Hematopoietic multipotent progenitor cell treated with erythropoietin and hydrocortisone succinate and interleukin-3 and kit ligand, for 17 days (in vitro differentiated cells): ENCODE measurements around the gene BRD4.
A peak's percentile ranks its signal among the peaks of the same experiment; 100 is the strongest.

Source experiments
- DNase-seq: peaks from one replicate; pipeline ENCODE4 v3.0.0-alpha.2; 2015; ENCODE audit warnings: low spot score

The BRD4 gene

GRCh38 chr19:15313649-15314279 lies 18.6 kb downstream of the BRD4 start:
- DNase-seq: no peak

DNA sequence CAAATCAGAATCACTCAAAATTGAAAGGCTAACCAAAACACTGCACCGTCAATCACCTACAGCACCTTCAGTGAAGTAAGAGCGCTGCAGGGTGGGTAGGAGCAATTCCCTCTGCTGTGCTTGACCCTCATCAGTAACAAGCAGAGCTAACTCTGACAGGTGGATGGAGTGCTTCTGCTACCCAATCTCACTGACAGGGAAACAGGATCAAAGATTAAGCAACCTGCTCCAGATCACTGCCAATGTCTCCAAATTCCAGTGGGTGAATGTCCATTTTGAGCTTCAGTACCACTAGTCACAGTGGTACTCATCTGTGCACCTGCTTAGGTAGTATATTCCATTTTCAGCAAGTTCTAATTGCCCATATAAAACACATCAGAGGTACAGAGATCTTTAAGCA lies 25.2 kb downstream of the BRD4 start:
- DNase-seq: no peak

DNA sequence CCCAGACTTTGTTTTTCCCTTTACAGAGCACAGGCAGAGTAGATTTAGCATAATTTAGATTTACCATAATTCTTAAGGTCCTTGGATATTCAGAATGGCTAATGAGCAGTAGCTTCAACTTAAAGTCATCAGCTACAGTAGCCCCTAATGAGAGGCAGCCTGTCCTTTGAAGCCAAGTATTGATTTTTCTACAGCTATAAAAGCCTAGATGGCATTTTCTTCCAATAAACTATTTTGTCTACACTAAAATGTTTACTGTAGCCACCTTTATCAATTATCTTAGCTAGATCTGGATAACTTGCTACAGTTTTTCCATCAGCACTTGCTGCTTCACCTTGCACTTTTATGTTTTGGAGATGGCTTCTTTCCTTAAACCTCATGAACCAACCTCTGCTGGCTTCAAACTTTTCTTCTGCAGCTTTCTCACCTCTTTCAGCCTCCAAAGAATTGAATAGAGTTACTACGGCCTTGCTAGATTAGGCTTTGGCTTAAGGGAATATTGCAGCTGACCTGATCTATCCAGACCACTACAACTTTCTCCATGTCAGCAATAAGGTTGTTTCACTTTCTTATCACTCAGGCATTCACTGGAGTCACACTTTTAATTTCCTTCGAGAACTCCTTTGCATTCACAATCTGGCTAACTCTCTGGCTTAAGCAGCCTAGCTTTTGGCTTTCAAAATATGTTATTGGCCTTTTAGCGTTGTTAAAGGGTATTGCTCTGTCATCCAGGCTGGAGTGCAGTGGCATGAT lies 26.6 kb downstream of the BRD4 start:
- DNase-seq: no peak

DNA sequence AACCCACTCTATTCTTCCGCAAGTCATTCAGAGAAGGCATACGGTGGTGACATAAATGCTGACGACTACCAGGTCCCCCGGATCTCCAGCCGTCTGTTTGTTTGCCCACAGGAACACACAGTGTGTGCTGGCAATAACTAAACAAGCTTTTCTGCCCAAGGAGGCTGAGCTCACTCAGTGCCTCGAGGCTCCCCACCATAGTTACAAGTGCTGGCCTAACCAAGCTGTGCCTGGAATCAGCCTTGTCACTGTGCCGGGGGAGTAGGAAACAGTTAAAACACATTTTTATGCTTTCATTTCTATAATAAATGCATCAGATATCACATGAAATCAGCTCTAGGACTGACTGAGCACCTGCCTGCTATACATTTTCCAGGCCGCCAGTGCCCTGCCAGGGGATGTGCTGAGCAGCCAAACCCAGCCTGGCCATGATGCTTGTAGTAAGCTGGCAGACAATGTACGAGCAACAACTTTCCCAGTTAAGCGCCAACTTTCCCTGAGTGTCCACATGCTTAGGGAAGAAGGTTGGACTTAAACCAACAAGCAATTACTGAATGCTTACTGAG lies 28.1 kb downstream of the BRD4 start:
- DNase-seq: no peak

GRCh38 chr19:15303105-15303780 lies 29.1 kb downstream of the BRD4 start:
- no peak for DNase-seq

DNA sequence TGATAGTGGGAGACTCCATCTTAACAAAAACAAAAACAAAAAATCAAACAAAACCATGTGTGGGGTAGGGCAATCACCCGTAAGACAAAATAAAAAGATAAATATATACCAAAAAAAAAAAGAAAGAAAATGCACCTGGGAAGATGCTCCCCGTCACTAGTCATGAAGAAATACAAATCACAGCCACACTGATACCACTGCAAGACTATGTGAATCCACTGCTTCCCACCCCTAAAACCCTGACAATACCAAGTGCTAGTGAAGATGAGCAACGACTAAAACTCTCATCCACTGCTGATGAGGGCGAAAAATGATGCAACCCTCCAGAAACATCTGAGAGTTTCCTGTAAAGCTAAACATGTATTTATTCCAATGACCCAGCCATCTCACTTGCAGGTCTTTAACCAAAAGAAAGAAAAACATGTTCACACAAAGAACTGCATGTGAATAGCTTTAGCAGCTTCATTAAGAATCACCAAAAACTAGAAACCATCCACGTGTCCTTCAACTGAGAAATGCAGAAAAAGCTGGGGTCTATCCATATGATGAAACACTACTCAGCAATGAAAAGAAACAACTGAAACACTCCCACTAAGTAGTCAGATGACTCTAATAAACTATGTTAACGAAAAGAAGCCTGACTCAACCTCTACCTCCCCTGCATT lies 31.7 kb downstream of the BRD4 start:
- DNase-seq: no peak

DNA sequence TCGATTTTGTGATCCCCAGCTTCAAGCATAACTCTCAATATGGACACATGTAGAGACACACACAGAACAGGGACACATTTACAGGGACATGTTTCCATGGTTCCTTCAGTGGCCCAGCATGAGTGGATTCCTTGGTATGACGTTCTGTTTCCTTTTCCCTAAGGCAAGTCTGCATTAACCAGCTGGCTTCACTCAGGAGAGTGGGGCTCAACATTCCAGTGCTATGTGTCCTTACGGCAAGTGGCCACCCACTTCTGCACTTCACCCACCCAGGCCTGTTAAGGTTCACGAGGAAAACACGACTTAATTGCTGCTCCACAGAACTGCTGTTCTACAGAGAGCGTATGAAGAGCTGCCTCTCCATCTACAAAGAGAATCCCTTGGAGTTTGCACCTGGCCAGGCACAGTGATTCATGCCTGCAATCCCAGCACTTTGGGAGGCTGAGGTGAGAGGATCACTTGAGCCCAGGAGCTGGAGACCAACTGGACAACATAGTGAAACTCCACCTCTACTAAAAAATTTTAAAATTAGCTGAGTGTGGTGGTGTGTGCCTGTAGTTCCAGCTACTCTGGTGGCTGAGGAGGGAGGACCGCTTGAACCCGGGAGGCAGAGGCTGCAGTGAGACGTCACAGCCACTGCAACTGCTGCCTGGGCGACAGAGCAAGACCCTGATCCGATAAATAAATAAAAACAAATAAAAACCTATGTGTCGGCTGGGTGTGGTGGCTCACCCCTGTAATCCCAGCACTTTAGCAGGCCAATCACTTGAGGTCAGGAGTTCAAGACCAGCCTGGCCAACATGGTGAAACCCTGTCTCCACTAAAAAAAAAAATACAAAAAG lies 32.5 kb downstream of the BRD4 start:
- no peak for DNase-seq

DNA sequence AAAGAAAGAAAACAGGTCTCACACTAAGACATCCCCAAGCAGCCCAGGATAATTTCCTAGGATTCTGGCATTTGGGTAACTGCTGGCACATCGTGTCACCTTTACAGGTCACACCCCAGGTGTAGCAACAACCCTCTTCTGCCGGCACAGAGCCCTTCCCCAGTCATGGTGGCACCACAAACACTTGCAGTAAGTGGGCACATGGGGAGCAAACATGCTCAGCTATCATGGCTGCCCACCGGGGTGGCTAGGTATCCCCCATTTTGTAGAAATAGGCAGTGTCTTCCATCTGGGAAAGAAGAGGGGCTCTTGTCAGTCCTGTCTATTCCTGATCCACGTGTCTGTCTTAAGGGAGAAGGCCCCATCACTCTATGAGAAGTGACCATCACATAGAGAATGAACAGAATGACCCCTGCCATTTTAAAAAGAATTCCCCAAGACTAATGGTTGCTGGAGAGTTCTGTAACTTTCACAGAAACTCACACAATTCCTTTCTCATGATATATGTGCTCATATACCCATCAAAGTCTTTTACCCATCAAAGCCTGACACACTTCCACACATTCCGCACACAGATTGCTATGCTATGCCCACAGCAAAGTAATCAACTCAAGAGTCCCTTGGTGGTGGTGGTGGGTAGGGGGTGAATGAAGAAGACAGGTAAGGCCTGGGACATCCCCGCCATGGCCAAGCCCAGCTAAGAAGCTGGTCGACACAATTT lies 33.3 kb downstream of the BRD4 start:
- peak; percentile 15 for DNase-seq

DNA sequence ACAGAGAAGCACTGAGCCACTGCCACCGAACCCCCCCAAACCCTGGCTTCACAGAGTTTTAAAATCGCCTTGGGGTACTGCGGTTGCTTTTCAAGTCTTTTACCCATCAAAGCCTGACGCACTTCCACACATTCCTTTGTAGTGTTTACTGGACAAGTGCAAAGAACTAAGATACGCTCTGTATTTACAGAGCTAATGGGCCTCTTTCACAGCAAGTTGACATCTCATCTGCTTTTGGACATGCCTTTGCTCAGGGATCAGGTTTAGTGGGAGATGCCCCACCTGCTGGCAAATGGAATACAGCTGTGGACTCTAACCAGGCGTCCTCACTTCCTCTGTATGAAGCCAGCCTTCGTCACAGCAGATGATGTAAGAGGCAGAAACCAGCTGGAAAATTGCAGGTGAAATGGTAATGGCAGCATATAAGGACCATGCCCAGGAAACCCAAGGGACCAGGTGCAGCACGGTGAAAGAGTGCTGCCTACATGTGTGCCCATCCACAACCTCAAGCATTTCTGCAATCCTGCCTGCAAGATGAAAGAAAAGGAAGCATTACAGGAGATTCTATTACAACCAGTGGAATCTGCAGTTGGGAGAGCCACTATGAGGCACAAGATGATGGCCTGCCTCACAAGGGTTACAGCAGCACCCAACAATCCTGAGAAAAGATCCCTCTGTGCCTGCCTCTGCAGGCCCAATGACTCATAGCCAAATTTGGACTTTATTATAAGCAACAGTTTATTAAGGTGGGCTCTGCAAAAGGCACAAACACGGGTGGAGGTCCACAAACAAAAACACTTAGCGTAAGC lies 34.7 kb downstream of the BRD4 start:
- peak; percentile 70 for DNase-seq

DNA sequence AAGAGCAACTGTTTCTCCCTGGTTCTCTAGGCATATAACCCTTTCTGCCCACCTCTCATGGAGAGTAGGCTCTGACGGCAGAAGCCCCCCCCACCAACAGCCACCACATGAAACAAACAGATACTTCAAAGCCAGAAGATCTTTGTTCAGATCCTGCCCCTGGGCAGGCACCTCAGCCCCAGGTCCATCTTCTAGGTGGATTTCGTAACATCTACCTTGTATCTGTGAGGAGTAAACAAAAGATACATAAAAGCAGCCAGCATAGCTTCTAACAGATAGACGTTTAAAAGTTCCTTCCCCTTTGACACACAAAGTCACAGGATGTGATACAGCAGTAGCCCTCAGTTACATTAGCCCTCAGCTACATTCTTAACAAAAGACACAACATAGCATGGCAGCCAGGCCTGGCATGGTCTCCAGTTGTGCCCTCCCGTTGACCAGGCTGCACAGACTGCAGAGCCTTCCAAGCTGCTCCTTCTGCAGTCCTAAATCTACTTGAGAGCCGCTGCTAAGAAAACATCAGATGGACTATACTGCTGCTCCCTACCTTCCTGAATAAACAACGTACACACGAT lies 35.4 kb downstream of the BRD4 start:
- DNase-seq: no peak

GRCh38 chr19:15296353-15296752 lies 36.0 kb downstream of the BRD4 start:
- no peak for DNase-seq

DNA sequence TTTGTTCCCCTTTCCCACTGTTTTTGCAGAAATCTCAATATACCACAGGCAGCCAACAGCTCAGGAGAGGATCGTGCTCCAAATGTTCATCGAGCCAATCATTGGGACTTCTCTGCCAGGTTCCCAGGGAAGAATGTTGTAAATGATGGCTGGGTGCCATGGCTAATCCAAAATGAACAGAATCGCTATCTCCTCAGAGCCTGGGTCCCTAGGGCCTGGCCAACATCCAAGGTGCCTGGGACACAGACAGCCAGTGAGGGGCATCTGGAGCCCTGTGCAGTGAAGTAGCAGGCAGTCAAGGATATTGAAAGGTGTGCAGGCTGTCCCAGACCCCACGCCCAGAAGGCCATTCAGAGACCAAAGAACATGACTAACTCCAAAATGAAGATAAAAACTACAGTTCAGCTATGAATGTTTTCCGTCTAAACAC lies 37.8 kb downstream of the BRD4 start:
- peak; percentile 82 for DNase-seq

DNA sequence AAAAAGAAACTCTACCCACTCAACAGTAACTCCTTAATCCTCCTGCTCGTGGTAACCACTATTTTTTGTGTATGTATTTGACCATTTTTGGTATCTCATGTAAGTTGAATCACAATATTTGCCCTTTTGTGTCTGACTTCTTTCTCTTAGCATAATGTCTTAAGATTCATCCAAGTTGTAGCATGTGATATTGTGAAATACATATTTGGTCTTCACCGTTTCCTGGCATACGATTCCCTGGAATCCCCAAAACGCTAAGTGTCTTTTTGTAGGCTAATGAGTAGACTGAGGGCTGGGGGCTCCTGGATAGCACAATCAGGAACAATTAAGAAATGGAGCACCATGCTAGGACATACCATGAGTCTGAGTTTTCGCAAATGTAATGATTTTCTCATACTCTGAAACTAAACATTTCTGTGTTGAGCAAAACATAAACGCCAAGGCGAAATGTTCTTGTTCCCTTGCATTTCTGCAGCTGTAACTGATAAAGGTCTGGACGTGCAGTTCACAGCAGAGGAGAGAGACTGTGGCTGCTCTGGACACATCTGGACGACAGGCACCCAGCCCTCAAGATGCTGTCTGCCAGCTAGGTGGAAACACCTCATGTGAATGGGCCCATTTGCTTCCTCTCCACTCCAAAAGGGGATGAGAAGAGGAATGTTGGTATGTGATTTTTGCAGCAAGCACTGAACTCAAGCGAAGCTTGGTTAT lies 38.4 kb downstream of the BRD4 start:
- DNase-seq: peak; percentile 56

DNA sequence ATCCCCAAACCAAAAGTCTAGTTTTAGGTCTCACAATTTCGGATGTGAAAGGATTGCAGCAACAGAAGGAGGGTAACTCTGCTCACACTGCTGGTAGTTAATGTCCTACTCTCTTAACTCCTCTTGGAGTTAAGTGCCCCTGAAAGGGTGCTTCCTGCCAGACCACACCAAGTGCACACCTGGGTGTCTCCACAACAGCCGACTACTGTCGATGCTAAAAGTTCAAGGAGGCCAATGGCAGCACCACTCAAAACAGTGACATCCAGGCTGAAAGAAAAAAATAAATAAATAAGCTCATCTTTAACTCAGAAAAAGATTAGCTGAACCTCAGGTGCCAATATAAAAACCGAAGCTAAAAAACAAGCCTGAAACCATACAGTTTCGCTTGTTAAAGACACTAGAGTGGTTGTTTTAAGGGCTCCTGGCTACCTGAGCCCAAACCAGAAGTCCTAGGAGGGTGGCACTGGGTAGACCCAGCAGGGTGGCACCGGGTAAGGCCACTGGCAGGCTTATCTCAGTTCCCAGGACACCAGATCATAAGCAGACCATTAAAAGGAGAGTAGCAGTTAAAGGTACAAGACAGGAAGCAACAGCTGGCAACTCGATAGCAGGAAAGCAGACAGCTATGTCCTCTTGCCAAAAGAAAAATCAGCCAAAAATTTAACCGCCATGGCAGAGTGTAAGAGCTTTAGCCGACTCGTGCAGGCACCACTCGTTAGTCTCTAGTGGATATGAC lies 39.3 kb downstream of the BRD4 start:
- peak; percentile 88 for DNase-seq

DNA sequence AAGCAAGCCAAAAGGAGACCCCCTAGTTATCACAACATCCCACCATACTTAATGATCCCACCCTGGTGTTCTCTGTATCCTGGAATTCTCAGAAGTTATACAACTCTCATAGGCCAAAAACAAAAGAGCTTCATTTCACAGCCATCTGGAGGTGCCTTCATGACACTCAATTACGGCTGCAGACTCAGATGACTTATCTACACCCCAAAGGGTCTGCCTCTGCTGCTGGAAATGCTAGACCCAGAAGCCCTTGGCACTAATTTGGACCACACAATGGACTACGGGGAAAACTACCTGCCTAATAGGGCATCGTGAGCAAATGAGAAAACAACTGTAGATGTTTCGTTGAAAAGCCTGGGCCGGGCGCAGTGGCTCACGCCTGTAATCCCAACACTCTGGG lies 40.2 kb downstream of the BRD4 start:
- DNase-seq: no peak

DNA sequence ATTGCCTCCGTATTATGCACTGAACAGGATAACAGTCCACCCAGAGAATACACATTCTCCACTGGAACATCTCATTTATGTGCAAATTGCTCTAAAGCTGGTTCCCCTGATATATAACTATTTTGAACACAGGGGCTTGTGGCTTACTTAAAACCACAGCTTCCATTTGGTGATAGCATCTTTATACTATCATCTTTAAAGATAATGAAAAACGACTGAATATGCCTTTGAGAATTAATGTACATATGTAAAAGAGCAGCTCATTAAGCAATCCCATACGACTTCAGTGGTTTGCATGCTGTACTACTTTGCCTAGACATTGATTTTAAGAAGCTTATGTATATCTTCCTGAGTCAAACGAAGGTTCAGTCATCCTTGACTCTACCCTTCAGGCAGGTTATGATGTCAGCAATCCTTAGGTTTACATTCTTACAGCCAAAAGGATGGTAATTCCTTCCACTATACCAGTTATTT lies 40.8 kb downstream of the BRD4 start:
- DNase-seq: no peak

DNA sequence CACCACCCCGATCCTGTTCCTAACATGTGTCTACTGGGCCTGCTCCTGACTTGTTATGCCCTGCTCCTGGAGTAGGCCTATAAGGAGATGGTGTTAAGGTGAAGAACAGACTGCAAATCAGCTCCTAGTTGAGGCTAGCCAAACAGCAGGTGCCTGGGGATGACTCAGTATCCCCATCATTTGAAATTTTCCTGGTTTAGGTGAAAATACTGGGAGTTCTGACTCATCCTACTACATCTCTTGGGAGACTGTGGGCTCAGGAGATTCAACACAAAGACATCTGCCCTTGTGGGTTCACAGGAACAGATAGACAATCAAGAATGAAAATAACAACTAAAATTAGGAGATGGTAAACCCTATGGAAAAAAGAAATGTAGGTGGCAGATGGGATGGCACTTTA lies 41.2 kb downstream of the BRD4 start:
- no peak for DNase-seq

GRCh38 chr19:15290166-15290565 lies 42.2 kb downstream of the BRD4 start:
- no peak for DNase-seq
